Putamen (tissue), 1 donor: ENCODE results near the gene PTX3.

Source experiments
- DNase-seq: peaks from one replicate; pipeline ENCODE4 v3.0.0-alpha.2; 2016; ENCODE audit warnings: low spot score

PTX3 gene

GRCh38 chr3:157475921-157476414 lies 39.3 kb downstream of the PTX3 start:
- DNase-seq, result no peak

- DNase-seq, result no peak
Observed at GRCh38 chr3:157477441-157477840, 40.8 kb downstream of the PTX3 start.

GRCh38 chr3:157479464-157480243 lies 43.0 kb downstream of the PTX3 start:
- DNase-seq, result no peak

GRCh38 chr3:157487339-157487738 lies 50.7 kb downstream of the PTX3 start:
- DNase-seq, result no peak

- no peak for DNase-seq
Observed at GRCh38 chr3:157488144-157488543, 51.5 kb downstream of the PTX3 start.

- no peak for DNase-seq
Observed at GRCh38 chr3:157491136-157491535, 54.5 kb downstream of the PTX3 start.
